Sigmoid colon (tissue), 4 donors: ENCODE data around the gene CDKL1.

Source experiments
- EP300 ChIP-seq, 4 donors: sonication (generic); formaldehyde crosslinking; IDR thresholded peaks; one replicate each; pipeline ENCODE4 v1.6.1; 2017; ENCODE audit warnings: antibody characterized with exemption in 4 of 4
- POLR2A ChIP-seq, 2 donors: fragments of 450-650 bp; IDR thresholded peaks; one replicate each; pipeline ENCODE4 v1.6.1; 2016; ENCODE audit warnings: antibody characterized with exemption in 2 of 2, mild to moderate bottlenecking in 2 of 2, moderate library complexity in 2 of 2
- TF ChIP-seq, protein P1 (sequence below), 4 experiments: fragments of 450-650 bp in 3 of 4; fragments of 200-600 bp in 1 of 4; IDR thresholded peaks; one replicate each; pipeline ENCODE4 v1.5.1; 2016 to 2019; ENCODE audit warnings: antibody characterized with exemption in 4 of 4, mild to moderate bottlenecking in 3 of 4, moderate library complexity in 2 of 4

DNA sequence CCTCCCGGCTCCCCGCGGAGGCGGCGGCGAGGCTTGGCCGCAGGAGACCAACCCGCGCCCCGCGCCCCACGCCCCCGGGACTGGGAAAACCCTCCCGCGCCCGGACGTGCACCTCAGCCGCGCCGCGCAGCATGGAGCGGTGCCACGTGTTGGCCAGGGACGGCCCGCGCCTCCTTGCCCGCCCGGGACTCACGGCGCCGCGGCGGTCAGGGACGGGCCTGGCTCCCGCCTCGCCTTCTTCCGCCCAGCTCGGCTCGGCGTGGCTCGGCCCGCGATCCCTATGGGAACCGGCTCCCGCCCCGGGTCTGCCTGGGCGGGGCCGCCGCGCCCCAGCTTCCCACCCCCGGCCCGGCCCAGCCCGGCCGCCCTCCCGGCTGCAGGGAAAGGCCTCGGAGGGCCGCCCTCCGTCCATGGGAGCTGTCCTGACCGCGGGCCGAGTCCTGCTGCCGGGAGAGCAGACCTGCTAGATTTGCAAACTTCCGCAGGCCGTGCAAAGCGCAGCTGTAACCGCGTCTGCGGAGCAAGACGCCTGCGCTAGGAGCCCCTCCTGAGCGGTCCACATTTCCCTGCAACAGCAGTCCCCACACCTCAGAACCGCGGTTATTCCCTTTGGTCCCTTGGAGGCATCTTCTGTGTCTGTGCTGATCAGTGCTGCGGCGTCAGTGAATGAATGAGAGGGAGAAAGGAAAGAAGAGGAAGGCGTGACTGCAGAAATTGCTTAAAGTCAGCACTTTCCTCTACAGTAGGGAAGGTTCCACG is at the start of gene CDKL1:
- TF ChIP-seq EP300 (IDR thresholded peaks at IDR 0.05), result no peak
- no peak for TF ChIP-seq POLR2A (IDR thresholded peaks at IDR 0.05)
- TF ChIP-seq, protein P1, sequence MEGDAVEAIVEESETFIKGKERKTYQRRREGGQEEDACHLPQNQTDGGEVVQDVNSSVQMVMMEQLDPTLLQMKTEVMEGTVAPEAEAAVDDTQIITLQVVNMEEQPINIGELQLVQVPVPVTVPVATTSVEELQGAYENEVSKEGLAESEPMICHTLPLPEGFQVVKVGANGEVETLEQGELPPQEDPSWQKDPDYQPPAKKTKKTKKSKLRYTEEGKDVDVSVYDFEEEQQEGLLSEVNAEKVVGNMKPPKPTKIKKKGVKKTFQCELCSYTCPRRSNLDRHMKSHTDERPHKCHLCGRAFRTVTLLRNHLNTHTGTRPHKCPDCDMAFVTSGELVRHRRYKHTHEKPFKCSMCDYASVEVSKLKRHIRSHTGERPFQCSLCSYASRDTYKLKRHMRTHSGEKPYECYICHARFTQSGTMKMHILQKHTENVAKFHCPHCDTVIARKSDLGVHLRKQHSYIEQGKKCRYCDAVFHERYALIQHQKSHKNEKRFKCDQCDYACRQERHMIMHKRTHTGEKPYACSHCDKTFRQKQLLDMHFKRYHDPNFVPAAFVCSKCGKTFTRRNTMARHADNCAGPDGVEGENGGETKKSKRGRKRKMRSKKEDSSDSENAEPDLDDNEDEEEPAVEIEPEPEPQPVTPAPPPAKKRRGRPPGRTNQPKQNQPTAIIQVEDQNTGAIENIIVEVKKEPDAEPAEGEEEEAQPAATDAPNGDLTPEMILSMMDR (IDR thresholded peaks at IDR 0.05), result no peak
